CD4-positive, alpha-beta T cell treated with Interleukin-15 for 1 hour (primary cell): Measurements from ENCODE around the gene DNAJC18.
"Not testable (repeated sequence)": the region's sequence is repeated elsewhere in the genome, so short reads cannot be mapped to it uniquely, and the experiment has no call there.

Experiments used
- DNase-seq: peaks from one replicate; pipeline ENCODE4 v3.0.0-alpha.2; 2020

DNAJC18 gene

DNA sequence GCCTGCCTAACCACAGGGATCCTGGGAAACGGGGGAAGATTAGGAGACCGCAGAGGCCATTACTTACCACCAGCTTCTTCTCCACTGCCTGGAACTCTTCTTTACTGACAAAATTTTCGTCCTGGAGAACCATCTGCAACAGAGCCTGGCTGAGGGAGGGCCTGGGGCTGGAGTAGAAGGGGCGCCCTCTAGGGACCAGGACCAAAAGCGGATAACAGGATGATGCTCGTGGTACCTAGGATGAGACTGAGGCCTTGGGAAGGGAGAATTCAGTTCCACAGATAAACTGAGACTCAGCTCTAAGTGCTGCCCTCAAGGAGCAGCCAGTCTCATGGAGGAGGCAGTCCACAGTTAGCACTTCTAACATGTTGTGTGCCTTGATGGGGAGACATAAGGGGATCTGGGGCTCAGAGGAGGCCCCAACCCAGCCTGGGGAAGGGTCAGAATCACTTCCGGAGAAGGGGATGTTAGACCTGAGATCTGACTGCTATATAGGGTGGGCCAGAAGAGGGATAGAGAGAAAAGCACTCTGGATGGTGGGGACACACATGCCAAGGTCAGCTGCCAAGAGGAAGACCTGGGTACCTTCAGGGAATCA lies 36.7 kb downstream of the DNAJC18 start:
- DNase-seq, result no peak

DNA sequence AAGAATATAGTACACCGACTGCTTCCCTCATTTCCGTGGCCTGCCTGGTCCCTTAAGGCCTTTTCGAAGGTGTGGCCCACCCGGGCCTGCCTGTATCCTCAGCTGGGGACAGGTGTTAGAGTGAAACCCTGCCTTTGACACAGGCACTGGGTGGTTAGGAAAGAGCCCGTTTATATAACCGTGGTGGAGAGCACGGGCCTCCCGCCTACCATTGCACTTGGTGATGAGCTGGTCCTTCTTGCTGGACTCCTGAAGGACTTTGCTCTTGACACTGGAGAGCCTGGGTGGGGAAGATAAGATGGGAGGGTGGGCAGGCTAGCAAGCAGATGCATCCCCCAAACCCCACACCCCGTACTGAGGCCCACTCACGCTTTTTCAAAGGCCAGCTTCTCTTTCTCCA lies 37.8 kb downstream of the DNAJC18 start:
- DNase-seq, result no peak

DNA sequence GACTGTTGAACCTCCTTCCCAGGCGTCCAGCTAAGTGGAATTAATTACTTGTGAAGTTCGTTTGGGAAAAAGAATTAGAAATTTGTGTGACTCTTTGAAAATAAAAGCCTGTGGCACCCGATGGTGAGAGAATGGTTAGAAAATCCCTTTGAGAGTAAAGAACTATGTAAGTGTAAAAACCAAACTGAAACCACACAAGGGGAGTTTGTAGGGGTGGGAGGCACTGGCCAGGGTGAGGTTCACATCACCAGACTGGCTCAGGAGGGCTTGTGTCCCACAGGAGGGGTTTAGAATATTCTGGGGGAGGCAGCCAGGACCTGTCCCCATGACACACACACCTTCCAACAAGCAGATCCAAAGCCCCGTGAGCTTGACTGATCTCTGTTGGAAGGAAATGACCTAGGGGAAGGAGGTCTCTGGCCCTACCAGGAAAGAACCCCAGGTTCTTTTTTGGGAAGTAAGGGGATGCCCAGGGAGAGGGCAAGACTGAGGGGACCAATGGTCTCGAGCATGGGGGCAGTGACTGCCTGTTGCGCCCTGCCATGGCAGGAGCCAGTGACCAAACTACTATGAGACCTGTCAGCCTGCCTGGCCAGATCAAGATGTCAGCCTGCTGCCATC lies 39.7 kb downstream of the DNAJC18 start:
- no peak for DNase-seq

DNA sequence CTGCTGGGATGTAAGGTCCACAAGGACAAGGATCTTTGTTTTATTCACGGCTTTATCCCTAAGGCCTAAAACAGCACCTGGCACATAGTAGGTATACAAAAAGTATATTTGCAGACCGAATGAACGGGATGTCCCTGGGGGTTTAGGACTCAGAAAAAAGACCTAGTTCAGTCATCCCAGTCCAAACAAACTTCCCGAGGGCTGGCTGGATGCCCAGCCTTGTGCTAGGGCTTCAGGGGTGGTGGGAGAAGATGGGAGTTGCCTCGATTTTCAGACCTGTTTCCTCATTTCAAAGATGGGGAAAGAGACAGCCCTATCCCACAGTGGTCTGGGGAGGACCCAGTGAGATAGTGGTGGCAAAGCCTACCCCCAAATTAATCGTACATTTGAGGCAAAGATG lies 41.4 kb downstream of the DNAJC18 start:
- DNase-seq, result no peak

DNA sequence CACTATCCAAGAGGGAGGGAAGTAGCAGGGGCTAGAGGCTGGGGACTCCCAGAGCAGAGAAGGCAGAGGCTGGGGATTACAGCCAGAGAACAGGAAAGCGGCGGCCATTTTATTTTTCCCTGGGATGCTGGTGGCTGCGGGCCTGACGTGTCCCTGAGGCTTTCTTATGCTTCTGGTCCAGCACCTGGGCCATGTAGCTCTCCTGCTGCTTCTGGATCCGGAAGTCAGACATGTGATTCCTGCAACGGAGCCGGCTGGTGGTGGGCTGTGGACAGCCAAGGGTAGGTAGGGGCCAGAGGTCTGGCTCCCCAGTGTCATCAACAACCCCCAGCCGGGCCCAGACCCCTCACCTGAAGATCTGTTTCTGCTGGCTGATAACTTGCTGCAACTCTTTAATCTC lies 42.6 kb downstream of the DNAJC18 start:
- no peak for DNase-seq

DNA sequence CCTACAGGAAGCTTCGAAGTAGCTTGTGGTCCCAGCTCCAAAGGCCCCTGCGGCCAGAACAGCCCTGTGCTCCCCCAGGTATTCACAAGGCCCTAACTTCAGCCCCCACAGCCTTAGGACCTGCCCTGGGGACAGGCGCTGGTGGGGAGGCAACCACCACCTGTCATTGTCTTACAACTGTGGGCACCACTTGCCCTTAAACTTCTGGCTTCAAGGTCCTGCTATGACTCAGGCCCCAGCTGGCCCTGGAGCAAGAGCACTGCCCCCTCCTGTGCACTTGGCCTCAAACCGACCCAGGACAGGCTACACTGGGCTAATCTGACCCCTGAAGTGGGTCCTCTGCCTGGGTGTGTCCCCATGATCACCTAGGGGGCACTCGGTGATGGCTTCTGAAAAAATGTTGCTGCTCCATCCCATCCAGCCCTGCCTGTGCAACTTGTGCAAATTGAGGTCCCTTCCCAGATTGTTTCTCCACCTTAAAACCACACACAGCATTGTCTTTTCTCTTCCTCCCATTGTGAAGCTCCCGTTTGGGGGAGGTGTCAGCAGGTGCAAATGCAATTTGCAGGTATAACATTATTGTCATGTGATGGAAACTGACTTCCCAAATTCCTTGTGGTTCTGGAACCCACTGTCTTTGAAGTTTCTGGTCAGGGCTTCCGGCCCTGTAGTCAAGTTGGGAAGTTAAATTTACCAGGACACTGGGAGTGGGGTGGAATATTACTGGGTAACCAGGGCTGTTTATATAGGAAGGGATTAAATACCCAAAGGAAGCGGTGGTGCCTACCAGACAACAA lies 43.3 kb downstream of the DNAJC18 start:
- no peak for DNase-seq

DNA sequence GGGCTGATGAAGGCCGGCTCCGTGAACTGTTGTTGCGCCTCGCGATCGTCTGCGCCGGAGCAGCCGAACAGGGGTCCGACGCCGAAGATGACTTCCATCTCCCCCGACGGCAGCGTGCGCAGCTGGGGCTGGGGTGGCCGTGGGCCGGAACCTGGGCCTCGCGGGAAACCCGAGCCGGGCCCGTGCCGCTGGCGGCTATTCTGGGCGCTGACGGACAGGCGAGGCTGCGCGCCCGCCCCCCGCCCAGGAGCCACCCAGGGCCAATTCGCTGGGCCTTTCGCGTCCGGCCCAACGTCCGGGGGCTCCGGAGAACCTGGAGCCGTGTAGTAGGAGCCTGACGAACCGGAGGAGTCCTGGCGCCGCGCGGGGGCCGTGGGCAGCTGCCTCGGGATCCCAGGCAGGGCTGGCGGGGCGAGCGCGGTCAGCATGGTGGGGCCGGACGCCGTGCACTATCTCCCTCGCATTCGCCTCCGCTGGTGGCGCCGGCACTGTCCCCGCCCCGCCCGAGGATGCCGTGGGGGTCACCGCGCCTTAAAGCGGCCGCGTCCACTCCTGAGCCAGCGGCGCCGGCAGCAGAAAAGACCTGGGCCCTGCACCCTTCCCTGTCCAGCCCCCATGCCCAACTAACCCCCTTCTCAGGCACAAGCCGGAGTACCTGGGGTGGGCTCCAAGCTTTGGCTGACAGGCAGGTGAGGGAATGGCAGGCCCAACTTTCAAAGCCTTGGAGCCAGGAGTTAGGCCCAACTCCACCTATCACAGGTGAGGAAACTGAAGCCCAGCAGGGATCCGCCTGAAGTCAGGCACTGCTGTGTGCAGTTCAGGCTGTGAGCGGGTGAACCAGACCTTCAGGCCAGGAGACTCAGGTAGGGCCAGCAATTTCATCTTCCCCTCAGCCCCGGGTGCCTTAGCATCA lies 44.4 kb downstream of the DNAJC18 start, which contains the start of gene PROB1:
PROB1 (minus strand) TSS at position 451 of the 913 bp plus-strand sequence; CDS start at position 428, 23 bp downstream.
- no peak for DNase-seq

DNA sequence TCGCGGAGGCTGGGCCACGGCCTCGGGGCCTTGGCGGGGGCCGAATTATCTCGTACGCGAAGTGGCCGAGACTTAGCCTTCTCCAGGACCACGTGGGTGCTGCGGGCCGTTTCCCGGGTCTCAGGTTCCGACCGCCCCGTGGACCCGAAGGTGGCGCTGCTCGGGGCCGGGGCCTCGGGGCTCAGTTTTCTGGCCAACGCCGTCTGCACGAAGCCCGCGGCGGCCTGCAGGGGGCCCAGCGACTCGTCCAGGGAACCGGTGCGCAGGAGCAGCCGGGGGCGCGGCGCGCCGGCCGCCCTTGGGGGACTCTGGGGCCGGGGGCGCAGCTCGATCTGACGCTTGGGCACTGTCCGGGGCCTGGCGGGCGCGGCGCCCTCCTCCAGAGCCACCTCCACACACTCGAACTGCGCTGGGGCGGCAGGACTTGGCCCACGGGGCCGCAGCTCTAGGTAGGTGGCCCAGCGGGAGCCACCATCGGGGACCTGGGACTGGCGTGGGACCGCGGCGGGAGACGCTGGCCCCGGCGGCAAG lies 45.1 kb downstream of the DNAJC18 start:
- peak; percentile 53 for DNase-seq

DNA sequence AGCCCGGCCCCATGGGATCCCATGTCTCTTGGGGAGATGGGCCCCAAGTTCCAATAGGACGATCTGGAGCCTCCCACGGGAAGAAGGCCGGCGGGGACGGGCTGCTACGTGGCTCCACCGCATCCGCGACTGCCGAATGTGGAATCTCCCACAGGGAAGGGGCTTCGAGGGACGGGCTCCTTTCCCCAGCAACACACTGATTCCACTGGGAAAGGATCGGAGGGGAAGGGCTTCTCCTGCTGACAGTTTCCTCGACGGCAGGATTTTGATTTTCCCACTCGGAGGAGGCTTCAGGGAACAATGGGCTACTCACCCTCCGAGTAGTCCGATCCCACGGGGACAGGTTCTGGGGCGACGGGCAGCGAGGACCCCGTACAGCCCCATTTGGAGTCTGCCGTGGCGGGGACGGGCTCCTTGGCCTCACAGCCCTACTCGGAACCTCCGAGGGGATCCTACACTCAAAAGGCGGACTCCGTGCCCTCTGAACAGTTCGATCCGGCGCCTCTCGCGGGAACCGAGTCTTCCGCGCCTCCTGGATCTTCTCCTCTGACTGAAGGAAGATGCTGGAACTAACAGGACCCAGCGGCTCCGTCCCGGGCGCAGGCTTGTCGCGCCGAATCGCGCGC lies 45.7 kb downstream of the DNAJC18 start:
- no peak for DNase-seq

DNA sequence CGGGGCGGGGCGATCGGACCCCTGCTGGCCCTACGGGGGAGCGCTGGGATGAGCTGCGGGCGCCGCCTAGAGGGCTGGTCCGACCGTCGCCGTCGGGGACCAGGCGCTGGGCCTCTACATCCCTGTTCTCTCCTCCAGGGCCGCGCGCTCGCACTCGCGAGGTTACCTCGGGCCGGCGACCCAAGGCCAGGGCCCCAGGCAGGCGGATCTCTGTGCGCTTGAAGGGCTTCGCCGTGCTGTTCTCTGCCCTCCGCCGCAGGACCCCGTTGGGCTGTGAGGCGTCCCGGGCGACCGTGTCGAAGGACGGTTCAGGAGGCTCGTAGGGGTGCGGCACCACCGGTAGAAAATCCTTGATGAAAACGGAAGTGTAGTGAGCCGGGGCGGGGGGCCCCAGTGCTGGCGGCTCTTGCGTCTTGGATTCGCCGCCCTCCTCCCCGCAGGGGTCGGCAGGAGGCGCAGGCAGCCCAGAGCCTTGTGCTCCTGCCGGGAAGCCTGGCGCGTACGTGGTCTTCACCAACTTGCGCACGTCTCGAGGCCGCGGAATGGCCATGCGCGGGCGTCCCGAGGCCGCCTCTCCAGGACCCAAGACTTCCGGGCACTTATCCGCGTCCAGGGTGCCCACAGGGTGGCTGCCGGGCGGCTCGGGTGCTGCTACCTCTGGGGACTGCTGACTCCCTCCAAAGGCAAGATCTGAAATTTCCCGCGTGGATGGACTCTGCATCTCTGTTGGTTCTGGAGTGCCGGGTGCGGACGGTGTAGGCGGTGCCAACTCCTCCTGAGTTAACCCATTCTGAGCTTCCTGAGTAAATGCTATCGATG lies 46.4 kb downstream of the DNAJC18 start:
- DNase-seq, result peak; percentile 81

DNA sequence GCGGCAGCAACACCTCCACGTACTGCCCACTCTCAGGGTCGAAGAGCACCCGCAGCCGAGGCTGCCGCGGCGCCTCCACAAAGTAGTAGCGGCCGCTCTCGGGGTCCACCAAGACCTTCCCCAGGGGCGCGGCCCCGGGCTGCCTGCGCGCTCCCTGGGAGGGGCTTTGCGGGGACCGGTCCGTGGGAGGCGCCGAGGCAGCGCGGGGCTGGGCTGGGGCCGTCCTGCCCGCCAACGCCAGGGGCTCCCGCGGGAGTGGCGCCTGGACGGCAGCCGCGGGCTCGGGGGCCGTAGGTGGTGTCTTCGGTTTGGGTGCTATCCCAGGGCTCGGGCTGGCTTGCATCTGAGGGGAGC lies 47.0 kb downstream of the DNAJC18 start:
- DNase-seq, result no peak

DNA sequence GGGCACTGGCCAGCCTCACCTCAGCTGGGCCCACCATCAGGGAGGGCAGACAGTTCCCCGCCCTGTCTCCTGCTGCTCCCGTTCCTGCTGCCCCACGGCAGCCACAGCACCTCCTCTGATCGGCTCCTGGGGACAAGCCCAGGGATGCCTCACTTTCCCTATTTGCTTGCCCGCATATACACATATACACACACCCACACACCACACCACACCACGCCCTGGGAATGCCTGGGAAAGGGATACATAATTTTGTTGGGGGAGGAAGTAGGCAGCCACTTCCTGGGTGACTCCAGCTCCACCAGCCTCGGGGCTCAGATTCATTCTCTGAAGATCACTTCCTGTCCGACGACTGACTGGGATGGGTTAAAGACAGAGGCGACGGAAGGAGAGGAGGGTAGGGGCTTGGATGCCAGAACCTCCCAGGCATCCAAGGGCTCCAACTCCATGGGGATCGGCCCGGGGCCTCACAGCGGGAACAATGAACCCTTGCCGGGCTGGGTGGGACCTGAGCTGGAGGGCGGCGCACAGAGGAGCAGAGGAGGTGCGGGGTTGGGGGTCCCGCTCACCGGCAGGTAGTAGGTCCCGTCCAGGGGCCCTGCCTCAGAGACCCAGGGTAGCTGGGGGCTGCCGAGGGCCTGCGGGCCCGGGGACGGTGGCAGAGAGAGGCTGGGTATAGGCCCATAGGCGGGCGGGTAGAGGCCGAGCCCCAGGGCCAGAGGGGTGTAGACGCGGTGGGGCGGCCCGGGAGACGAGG lies 47.6 kb downstream of the DNAJC18 start:
- DNase-seq, result no peak

DNA sequence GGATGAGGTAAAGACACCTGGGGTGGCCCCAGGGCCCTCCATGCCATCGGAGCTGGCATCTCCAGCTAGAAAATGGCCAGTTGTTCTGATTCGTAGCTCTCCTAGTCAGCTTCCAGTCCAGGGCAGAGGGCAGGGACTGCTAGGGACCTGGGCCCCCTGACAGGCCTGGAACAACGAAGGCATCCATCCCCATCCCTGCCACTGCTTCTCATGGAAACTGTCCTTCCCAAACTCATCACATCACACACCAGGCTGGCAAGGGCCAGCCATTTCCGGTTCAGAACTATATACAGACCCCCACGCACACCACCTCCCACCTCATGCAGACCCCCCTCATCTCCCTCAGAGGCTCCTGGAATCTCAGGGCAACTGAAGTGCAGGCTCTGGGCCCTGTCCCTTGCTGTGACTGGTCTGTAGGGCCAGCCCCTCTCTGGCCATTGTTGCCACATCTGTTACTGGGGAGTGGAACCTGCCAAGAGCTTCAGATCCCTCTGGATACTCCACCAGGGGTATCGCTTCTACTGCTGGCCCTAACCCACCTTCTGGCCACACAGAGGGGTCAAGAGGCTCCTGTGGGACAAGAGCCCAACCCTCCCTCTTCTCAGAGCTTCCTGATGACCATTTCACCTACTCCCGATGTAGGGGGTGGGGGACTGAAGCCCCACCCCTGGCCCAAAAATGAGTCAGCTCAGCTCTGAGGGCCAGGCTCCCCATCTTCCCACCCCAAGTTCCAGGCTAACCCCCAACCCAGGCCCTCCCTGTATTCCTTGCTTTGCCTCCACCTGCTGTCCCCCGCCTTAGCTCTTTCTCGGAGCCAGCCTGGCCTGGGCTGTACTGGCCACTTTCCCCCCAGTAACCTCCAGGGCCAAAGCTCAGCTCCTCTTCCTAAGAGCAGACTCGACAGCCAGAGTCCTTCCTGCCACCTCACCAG lies 48.4 kb downstream of the DNAJC18 start:
- DNase-seq, result no peak

DNA sequence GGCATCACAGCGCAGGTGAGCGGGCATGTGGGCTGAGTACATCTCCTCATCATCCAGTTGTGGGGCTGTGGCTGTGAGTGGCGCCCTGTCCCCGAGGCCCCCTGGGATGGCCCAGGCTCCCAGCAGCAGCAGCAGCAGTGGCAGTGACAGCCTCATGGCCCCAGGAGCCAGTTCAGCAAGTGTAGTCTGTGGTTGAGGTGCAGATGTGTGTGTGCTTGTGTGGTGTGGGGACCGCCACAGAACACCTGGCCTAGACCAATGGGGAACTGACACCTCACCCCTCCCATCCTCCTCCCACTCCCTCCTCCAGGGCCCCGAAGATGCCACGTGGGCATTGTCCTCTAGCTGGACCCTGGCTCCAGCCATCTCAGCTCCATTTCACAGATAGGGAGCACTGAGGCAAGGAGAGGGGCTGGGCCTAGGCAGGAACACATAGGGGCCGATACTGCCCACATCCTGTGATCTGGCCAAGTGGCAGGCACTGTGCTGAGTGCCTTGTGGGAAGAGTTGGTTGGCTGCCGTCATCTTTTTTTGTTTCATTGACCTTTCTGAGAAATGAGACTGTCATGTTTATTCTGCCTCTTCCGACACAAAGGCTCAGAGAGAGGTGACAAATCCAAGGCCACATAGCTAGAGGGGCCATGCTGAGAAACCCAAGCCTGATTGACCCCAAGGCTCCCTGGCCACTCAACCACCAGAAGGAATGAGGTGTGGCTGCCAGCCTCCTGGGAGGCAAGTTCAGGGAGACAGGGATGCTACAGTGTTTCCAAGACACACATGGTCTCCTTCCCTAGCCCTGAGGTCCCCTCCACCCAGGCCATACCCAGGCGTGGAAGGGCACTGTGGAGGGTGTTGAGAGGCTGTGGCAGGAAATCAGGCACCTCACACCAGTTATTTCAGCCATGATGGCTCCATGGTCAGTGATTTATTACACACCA lies 49.4 kb downstream of the DNAJC18 start, which contains the start of gene MZB1:
MZB1 (minus strand) TSS at position 213 of the 938 bp plus-strand sequence; CDS start at position 156, 57 bp downstream.
- peak; percentile 86 for DNase-seq

DNA sequence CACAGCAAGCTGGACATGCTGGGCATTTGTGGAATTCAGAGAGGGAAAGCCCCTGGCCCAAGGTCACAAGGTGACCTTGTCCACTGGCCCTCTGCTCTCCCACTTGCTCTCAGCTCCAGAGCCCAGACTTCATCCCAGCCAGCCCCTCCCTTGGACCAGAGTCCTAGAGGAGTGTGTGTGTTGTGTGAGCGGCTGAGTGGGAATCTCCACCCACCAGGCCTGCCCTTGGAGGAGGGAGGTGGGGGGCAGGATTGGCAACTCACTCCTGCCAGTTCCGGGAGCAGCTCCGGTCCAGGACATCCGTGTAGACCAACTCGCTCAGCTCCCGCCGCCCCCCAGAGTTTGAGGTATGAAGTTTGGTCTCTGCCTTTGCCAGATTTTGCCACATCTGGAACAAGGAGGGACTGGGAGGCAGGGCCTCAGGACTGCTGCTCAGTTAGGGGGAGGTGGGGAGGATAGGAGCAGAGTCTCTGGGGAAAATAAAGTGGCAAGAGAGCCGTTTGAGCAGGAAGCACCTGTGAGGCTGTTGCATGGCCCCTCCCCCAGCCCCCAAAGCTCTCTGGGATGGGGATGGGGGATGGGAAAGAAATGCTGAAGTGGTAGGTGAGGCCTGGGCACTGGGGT lies 51.0 kb downstream of the DNAJC18 start:
- DNase-seq, result peak; percentile 66

DNA sequence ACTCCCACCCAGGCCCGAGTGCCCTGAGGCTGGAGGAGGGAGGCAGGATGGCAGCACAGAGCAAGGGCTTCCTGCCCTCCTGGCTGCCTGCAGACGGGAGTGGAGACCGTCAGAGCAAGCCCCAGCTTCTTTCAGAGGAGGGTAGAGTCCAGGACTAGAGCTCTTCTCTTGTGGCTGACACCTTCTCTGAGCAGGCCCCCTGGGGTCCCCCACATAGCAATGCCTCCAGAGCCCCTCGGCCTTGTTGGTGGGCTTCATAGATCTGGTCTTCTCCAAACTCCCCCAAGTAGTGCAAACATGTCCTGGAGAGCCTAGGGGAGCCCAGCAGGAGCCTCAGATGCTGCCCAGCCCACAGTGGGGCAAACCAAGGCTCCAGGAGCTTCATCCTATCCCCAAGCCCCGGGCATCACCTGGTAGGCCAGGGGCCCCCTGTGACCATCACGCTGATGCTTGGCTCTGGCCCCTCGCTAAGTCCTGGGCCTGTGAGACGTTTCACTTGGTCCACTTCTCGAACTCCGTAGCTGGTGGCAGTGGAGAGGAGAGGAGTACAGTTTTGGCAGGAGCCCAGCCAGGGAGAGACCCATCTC lies 51.6 kb downstream of the DNAJC18 start:
- no peak for DNase-seq

DNA sequence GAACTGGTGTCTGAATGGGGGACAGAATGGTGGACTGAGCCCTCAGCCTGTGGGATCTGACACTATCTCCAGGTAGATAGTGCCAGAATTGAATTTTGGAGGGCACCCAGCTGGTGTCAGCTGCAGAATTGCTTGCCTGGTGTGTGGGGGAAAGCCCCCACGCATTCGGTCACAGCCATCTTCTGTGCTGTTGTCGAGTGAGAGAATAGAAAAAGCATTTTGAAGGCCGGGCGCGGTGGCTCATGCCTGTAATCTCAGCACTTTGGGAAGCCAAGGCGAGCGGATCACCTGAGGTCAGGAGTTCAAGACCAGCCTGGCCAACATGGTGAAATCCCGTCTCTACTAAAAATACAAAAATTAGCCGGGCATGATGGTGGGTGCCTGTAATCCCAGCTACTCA lies 52.4 kb downstream of the DNAJC18 start:
- DNase-seq, result not testable (repeated sequence)
